ENCODE results near the gene AP3M1. TPM values are rescaled to one million over a fixed set of nuclear protein-coding genes. Genes with fewer than 3 reads are reported as not detected.

AP3M1 gene
- total RNA-seq, 1 experiment from 2014 or later = 34.4 TPM

DNA sequence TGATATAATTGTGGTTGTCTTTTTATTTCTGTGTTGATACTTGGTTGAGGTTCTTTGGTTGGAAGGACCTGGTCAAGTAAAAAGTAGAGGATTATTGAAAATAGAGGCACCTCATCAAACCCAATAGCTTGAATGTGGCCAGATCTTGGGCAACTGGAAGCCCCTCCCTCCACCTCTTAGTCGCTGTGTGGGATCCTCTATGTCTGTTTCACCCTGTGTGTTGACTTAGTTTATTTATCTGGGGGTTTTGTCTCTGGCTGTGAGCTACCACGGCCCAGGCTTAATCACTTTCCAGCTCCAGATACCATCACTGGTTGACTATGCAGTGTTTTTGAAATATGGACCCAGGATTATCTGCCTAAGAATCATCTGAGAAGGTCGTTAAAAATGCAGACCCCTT is 58.3 kb downstream of the AP3M1 start:
- BruUV-seq (replicated peaks) = no TSS peak
- intact Hi-C loops (cut with micrococcal nuclease) = no loop called here
- ATAC-seq = no peak
- ChIA-PET RAD21 (ENCODE audit: low non-redundant PET in 1 of 2, low total read pairs in 2 of 2, uncharacterized antibody in 2 of 2, unreplicated experiment in 2 of 2) (no interaction called here), CTCF (interaction anchor here (1.5 kb wide), 1 partner anchor 11 kb away, joined by 3 read pairs; no protein-coding TSS in a partner anchor), POLR2A (no interaction called here)
- no peak overlapping the region for H2AFZ ChIP-seq (ENCODE audit: low read depth, low read length, poor library complexity, severe bottlenecking)
- H3K27ac ChIP-seq (ENCODE audit: low read depth, low read length) = no peak overlapping the region
- TF ChIP-seq EZH2 (IDR thresholded peaks at IDR 0.05) = no peak
- TF ChIP-seq ZFX (IDR thresholded peaks at IDR 0.05) = no peak
- TF ChIP-seq SRF (IDR thresholded peaks at IDR 0.05; ENCODE audit: low read depth) = no peak
- no peak for TF ChIP-seq SP1 (IDR thresholded peaks at IDR 0.05; ENCODE audit: low read depth)
- TF ChIP-seq POLR2A (IDR thresholded peaks at IDR 0.05; ENCODE audit: borderline replicate concordance, extremely low read depth, insufficient read depth, insufficient read length) = no peak
- no peak for TF ChIP-seq ZBTB33 (IDR thresholded peaks at IDR 0.05; ENCODE audit: extremely low read depth, insufficient replicate concordance, low read length)
- no peak for TF ChIP-seq ELF1 (IDR thresholded peaks at IDR 0.05; ENCODE audit: borderline replicate concordance, low read depth)
- no peaks in the 10 kb centered on the region for H3K27me3 ChIP-seq (ENCODE audit: insufficient read depth, low read length)
- DNase-seq (ENCODE audit: low read depth, low spot score) = no peak
- peaks cover 5% of the 10 kb centered on the region; the same call in 1 of the 2 replicates for H3K79me2 ChIP-seq (ENCODE audit: insufficient read depth, low read length)
- no peaks in the 10 kb centered on the region for H3K9me2 ChIP-seq (ENCODE audit: insufficient read depth)
- H3K36me3 ChIP-seq (ENCODE audit: control insufficient read depth in 1 of 2, insufficient read depth in 2 of 2, low read length in 2 of 2) = peaks cover 34 to 59% of the 10 kb centered on the region in 2 experiments
- H3K4me2 ChIP-seq (ENCODE audit: low read length) = no peak overlapping the region
- H4K20me1 ChIP-seq (ENCODE audit: insufficient read depth) = no peaks in the 10 kb centered on the region
- H3K9me3 ChIP-seq (ENCODE audit: control insufficient read depth in 1 of 2, insufficient read depth in 1 of 2, low read depth in 1 of 2, low read length in 2 of 2) = no peaks in the 10 kb centered on the region
- H3K4me3 ChIP-seq (replicated peaks in 1 of 2; ENCODE audit: low read depth in 1 of 2, low read length in 2 of 2) = no peak overlapping the region
- no peaks in the 10 kb centered on the region for H3K4me1 ChIP-seq (ENCODE audit: control insufficient read depth in 1 of 2, insufficient read depth in 2 of 2, low read length in 2 of 2)
- H3K9ac ChIP-seq (ENCODE audit: low read length) = no peak overlapping the region

DNA sequence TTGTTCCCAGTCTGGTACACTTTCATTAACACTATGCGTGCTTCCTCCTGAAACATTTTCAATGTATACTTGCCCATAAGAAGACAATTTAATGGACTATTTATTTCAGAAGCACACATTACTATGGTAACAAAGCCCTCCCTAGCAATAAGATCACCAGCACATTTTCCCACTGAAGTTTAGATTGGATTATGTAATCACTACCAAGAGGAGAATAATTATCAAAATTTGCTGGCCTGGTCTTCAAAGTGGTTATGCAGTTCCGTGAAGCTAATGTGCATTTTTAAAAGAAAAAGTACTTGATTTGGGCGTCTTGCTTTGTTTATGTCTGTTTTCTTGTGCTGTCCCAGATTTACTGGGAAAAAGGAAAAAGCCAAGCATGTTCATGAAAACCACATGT is 61.9 kb downstream of the AP3M1 start:
- intact Hi-C loops (cut with micrococcal nuclease) = no loop called here
- no TSS peak for BruUV-seq (replicated peaks)
- H3K27me3 ChIP-seq (ENCODE audit: insufficient read depth, low read length) = no peaks in the 10 kb centered on the region
- H3K9me3 ChIP-seq (ENCODE audit: control insufficient read depth in 1 of 2, insufficient read depth in 1 of 2, low read depth in 1 of 2, low read length in 2 of 2) = no peaks in the 10 kb centered on the region
- no peak overlapping the region for H3K4me2 ChIP-seq (ENCODE audit: low read length)
- no peak overlapping the region for H2AFZ ChIP-seq (ENCODE audit: low read depth, low read length, poor library complexity, severe bottlenecking)
- no peak for ATAC-seq
- DNase-seq (ENCODE audit: low read depth, low spot score) = no peak
- RAD21 ChIA-PET (ENCODE audit: low non-redundant PET in 1 of 2, low total read pairs in 2 of 2, uncharacterized antibody in 2 of 2, unreplicated experiment in 2 of 2) = no interaction called here
- peaks cover 19 to 31% of the 10 kb centered on the region in 2 experiments for H3K36me3 ChIP-seq (ENCODE audit: control insufficient read depth in 1 of 2, insufficient read depth in 2 of 2, low read length in 2 of 2)
- no peaks in the 10 kb centered on the region for H3K9me2 ChIP-seq (ENCODE audit: insufficient read depth)
- no peak overlapping the region for H3K9ac ChIP-seq (ENCODE audit: low read length)
- H4K20me1 ChIP-seq (ENCODE audit: insufficient read depth) = no peaks in the 10 kb centered on the region
- no peak overlapping the region for H3K4me3 ChIP-seq (replicated peaks in 1 of 2; ENCODE audit: low read depth in 1 of 2, low read length in 2 of 2)
- peaks cover 5% of the 10 kb centered on the region; the same call in 1 of the 2 replicates for H3K79me2 ChIP-seq (ENCODE audit: insufficient read depth, low read length)
- no peaks in the 10 kb centered on the region for H3K4me1 ChIP-seq (ENCODE audit: control insufficient read depth in 1 of 2, insufficient read depth in 2 of 2, low read length in 2 of 2)
- no peak overlapping the region for H3K27ac ChIP-seq (ENCODE audit: low read depth, low read length)
- POLR2A ChIA-PET = no interaction called here
- CTCF ChIA-PET = no interaction called here
- TF ChIP-seq RAD21 (IDR thresholded peaks at IDR 0.05; ENCODE audit: low read depth) = no peak
- TF ChIP-seq, protein P1, sequence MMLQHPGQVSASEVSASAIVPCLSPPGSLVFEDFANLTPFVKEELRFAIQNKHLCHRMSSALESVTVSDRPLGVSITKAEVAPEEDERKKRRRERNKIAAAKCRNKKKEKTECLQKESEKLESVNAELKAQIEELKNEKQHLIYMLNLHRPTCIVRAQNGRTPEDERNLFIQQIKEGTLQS (IDR thresholded peaks at IDR 0.05) = no peak
- TF ChIP-seq EZH2 (IDR thresholded peaks at IDR 0.05) = no peak
- no peak for TF ChIP-seq TCF7L2 (IDR thresholded peaks at IDR 0.05; ENCODE audit: borderline replicate concordance, extremely low read depth, insufficient read depth, insufficient read length)
- TF ChIP-seq SP1 (IDR thresholded peaks at IDR 0.05; ENCODE audit: low read depth) = no peak
- no peak for TF ChIP-seq FOSL1 (IDR thresholded peaks at IDR 0.05; ENCODE audit: low read depth)
- TF ChIP-seq CTCF (IDR thresholded peaks at IDR 0.05 in 2 of 3, conservative IDR thresholded peaks at IDR 0.05 in 1 of 3; ENCODE audit: borderline replicate concordance in 1 of 3, insufficient read depth in 1 of 3, low read depth in 2 of 3, low read length in 2 of 3) = no peak
- TF ChIP-seq EGR1 (IDR thresholded peaks at IDR 0.05; ENCODE audit: low read depth) = no peak
- TF ChIP-seq, protein P2, sequence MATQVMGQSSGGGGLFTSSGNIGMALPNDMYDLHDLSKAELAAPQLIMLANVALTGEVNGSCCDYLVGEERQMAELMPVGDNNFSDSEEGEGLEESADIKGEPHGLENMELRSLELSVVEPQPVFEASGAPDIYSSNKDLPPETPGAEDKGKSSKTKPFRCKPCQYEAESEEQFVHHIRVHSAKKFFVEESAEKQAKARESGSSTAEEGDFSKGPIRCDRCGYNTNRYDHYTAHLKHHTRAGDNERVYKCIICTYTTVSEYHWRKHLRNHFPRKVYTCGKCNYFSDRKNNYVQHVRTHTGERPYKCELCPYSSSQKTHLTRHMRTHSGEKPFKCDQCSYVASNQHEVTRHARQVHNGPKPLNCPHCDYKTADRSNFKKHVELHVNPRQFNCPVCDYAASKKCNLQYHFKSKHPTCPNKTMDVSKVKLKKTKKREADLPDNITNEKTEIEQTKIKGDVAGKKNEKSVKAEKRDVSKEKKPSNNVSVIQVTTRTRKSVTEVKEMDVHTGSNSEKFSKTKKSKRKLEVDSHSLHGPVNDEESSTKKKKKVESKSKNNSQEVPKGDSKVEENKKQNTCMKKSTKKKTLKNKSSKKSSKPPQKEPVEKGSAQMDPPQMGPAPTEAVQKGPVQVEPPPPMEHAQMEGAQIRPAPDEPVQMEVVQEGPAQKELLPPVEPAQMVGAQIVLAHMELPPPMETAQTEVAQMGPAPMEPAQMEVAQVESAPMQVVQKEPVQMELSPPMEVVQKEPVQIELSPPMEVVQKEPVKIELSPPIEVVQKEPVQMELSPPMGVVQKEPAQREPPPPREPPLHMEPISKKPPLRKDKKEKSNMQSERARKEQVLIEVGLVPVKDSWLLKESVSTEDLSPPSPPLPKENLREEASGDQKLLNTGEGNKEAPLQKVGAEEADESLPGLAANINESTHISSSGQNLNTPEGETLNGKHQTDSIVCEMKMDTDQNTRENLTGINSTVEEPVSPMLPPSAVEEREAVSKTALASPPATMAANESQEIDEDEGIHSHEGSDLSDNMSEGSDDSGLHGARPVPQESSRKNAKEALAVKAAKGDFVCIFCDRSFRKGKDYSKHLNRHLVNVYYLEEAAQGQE (IDR thresholded peaks at IDR 0.05; ENCODE audit: low read depth) = no peak

Measured in HCT116 (cell line).